Measurements from ENCODE around the gene DPP6. TPM values are rescaled to one million over a fixed set of nuclear protein-coding genes. Genes with fewer than 3 reads are reported as not detected.

Gene DPP6
- total and polyA plus RNA-seq, 9 of the 15 experiments (the other 6 are each of a cell fraction or from before 2014, with no cell fraction given): not detected

DNA sequence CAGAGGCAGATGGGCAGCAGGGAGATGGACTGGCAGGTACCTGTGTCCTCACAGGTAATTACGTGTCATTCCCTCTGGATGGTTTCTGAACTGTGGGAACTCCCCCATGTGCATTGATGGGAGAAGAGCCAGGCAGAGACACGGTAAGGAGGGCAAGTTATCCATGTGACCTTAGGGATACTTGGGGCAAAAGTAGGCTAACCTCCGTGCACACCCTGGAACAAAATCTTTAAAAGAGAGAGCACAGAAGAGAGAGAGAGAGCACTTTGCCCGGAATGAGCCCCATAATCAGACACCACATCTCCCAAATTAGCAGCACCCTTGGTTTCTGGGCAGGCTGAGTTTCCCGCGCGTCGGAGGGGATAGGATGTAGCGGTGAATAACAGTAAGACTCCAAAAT, 527.5 kb downstream of the DPP6 start (continued):
- TF ChIP-seq TEAD2 (tag; IDR thresholded peaks at IDR 0.05): no peak
- TF ChIP-seq ZNF280A (IDR thresholded peaks at IDR 0.05; ENCODE audit: low read depth, partially characterized antibody): no peak

DNA sequence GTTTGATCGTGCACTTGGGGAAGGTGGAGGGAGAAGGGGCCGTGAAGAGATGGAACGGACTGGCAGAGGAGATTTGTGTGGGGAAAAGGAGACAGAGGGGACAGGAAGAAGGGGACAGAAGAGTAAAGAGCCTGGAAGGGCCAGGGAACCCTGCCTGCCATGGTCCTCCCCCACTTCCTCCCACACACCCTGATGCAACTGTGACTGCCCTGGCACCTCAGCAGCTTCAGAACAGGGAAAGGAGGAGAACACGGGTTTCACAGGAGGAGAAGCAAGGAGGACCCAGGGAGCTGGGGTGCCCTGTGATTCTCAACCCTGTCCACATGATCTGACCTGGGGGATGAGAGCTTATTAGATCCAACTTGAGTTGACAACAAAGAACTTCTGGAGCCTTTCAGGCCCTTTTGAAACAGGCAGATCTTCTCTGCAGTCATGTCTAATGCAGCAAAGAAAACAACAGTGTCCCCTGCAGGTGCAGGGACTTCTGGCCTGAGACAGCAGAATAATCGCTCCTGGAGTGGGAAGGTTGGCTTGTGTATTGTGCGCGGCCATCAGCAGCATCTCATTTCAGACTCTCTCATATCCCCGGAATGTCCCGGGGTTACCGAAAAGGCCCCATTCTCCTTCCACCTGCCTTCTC, 529.2 kb downstream of the DPP6 start:
- H4K20me1 ChIP-seq (replicated peaks; ENCODE audit: control insufficient read depth, insufficient read depth, low read length): no peaks in the 10 kb centered on the region; the same call in 1 of the 2 replicates
- POLR2A ChIA-PET: no interaction called here

More for the DNA sequence above, 529.2 kb downstream of the DPP6 start:
- in situ Hi-C loops (cut with MboI): no loop called here
- no peak overlapping the region for H3K9ac ChIP-seq (ENCODE audit: insufficient read depth in 1 of 2, low read depth in 2 of 2, low read length in 2 of 2)
- no peaks in the 10 kb centered on the region for H3K36me3 ChIP-seq (ENCODE audit: control insufficient read depth, insufficient read depth, low read length)
- TF ChIP-seq RAD21 (CRISPR knock-in tag; conservative IDR thresholded peaks at IDR 0.05 in 1 of 2, IDR thresholded peaks at IDR 0.05 in 1 of 2): peak in 1 of 2 experiments; percentile 12; a peak in 1 of 4 replicates
- peak in 2 of 3 experiments; percentile 15 to 18; a peak in 2 of 6 replicates for TF ChIP-seq CTCF (IDR thresholded peaks at IDR 0.05 in 2 of 3, conservative IDR thresholded peaks at IDR 0.05 in 1 of 3; ENCODE audit: insufficient read depth in 2 of 3, low read depth in 1 of 3, low read length in 3 of 3)
- no peak for TF ChIP-seq SMARCA5 (IDR thresholded peaks at IDR 0.05)
- H3K4me1 ChIP-seq (replicated peaks in 1 of 2; ENCODE audit: control insufficient read depth in 2 of 2, insufficient read depth in 2 of 2, low read length in 2 of 2): no peaks in the 10 kb centered on the region
- peaks cover 60 to 82% of the 10 kb centered on the region in 2 experiments for H3K27me3 ChIP-seq (ENCODE audit: control insufficient read depth in 2 of 2, insufficient read depth in 2 of 2, low read length in 2 of 2)
- CTCF ChIA-PET (ENCODE audit: low intra/inter-chr PET ratio): no interaction called here
- H3K4me3 ChIP-seq: no peak overlapping the region
- no peak overlapping the region for H3K4me2 ChIP-seq (ENCODE audit: insufficient read depth, low read length)
- no TSS peak for BruUV-seq (replicated peaks)
- H3K79me2 ChIP-seq (ENCODE audit: control insufficient read depth, insufficient read depth, low read length): no peaks in the 10 kb centered on the region
- no peaks in the 10 kb centered on the region for H3K9me1 ChIP-seq (ENCODE audit: control insufficient read depth, insufficient read depth, low read length)
- no peak overlapping the region for H2AFZ ChIP-seq (ENCODE audit: low read depth, low read length)
- H3K27ac ChIP-seq (ENCODE audit: extremely low read depth, low read depth, low read length): no peak overlapping the region
- 0 out of 3 replicates have a peak, but pooled peaks have one; percentile 24 for ATAC-seq
- no peak for FAIRE-seq
- DNase-seq (ENCODE audit: extremely low read depth in 1 of 4, low spot score in 3 of 4): no peak
- 0% methylated on average over 10 of the region's 10 CpGs for WGBS (ENCODE audit: insufficient coverage, low coverage, missing lambda C conversion rate)
- intact Hi-C loops (cut with micrococcal nuclease): no loop called here
- H3K9me3 ChIP-seq (replicated peaks; ENCODE audit: control insufficient read depth, insufficient read depth, low read depth, low read length): no peaks in the 10 kb centered on the region
